HEK293 (cell line): ENCODE data around the gene RNH1.
A peak's percentile ranks its signal among the peaks of the same experiment; 100 is the strongest.

Experiments
- AEBP2 ChIP-seq: fragments of 450-650 bp; formaldehyde crosslinking; IDR thresholded peaks from 2 replicates; pipeline ENCODE4 v1.5.1; 2016; ENCODE audit warnings: missing biosample characterization, missing genetic modification characterization, borderline replicate concordance
- BCL11A ChIP-seq: fragments of 450-650 bp; formaldehyde crosslinking; IDR thresholded peaks from 2 replicates; pipeline ENCODE4 v1.5.1; 2016; ENCODE audit warnings: low read depth, missing biosample characterization, missing genetic modification characterization
- FEZF1 ChIP-seq: fragments of 450-650 bp; formaldehyde crosslinking; IDR thresholded peaks from 2 replicates; pipeline ENCODE4 v1.5.1; 2016; ENCODE audit warnings: missing biosample characterization, missing genetic modification characterization
- KLF16 ChIP-seq: fragments of 450-650 bp; formaldehyde crosslinking; IDR thresholded peaks from 2 replicates; pipeline ENCODE4 v1.5.1; 2017; ENCODE audit warnings: missing biosample characterization, missing genetic modification characterization
- PBX3 ChIP-seq: sonication (generic); formaldehyde crosslinking; IDR thresholded peaks from 2 replicates; pipeline ENCODE4 v1.8.1; 2022; ENCODE audit warnings: mild to moderate bottlenecking, moderate library complexity, missing genetic modification reagents
- REST ChIP-seq: fragments of 450-650 bp; formaldehyde crosslinking; IDR thresholded peaks from 2 replicates; pipeline ENCODE4 v1.5.1; 2016; ENCODE audit warnings: missing biosample characterization, missing genetic modification characterization
- SCRT1 ChIP-seq: fragments of 450-650 bp; formaldehyde crosslinking; IDR thresholded peaks from 2 replicates; pipeline ENCODE4 v1.5.1; 2016; ENCODE audit warnings: missing biosample characterization, missing genetic modification characterization, borderline replicate concordance
- SCRT2 ChIP-seq: fragments of 450-650 bp; formaldehyde crosslinking; IDR thresholded peaks from 2 replicates; pipeline ENCODE4 v1.5.1; 2016; ENCODE audit warnings: missing biosample characterization, missing genetic modification characterization
- SP2 ChIP-seq: fragments of 450-650 bp; formaldehyde crosslinking; IDR thresholded peaks from 2 replicates; pipeline ENCODE4 v1.5.1; 2016; ENCODE audit warnings: missing biosample characterization, missing genetic modification characterization
- SP3 ChIP-seq: fragments of 450-650 bp; formaldehyde crosslinking; IDR thresholded peaks from 2 replicates; pipeline ENCODE4 v1.5.1; 2016; ENCODE audit warnings: missing biosample characterization, missing genetic modification characterization
- SP7 ChIP-seq: fragments of 450-650 bp; formaldehyde crosslinking; IDR thresholded peaks from 2 replicates; pipeline ENCODE4 v1.5.1; 2016; ENCODE audit warnings: missing biosample characterization, missing genetic modification characterization
- ZBTB17 ChIP-seq: fragments of 450-650 bp; formaldehyde crosslinking; IDR thresholded peaks from 2 replicates; pipeline ENCODE4 v1.5.1; 2016; ENCODE audit warnings: missing biosample characterization, missing genetic modification characterization
- ZBTB26 ChIP-seq: fragments of 450-650 bp; formaldehyde crosslinking; optimal IDR thresholded peaks from 2 replicates; pipeline ENCODE3; 2016; ENCODE audit warnings: missing biosample characterization, mild to moderate bottlenecking, missing genetic modification characterization
- ZEB2 ChIP-seq: fragments of 450-650 bp; formaldehyde crosslinking; IDR thresholded peaks from 2 replicates; pipeline ENCODE4 v1.5.1; 2016; ENCODE audit warnings: missing biosample characterization, missing genetic modification characterization
- ZNF133 ChIP-seq: fragments of 450-650 bp; formaldehyde crosslinking; IDR thresholded peaks from 2 replicates; pipeline ENCODE4 v1.5.1; 2016; ENCODE audit warnings: missing biosample characterization, missing genetic modification characterization
- ZNF148 ChIP-seq: fragments of 450-650 bp; formaldehyde crosslinking; IDR thresholded peaks from 2 replicates; pipeline ENCODE4 v1.5.0; 2017; ENCODE audit warnings: missing biosample characterization, missing genetic modification characterization, borderline replicate concordance
- ZNF174 ChIP-seq: fragments of 450-650 bp; formaldehyde crosslinking; IDR thresholded peaks from 2 replicates; pipeline ENCODE4 v1.5.0; 2017; ENCODE audit warnings: missing biosample characterization, mild to moderate bottlenecking, missing genetic modification characterization
- ZNF19 ChIP-seq: fragments of 450-650 bp; formaldehyde crosslinking; IDR thresholded peaks from 2 replicates; pipeline ENCODE4; 2016; ENCODE audit warnings: missing biosample characterization, missing genetic modification characterization, low read depth
- ZNF292 ChIP-seq: fragments of 450-650 bp; formaldehyde crosslinking; IDR thresholded peaks from 2 replicates; pipeline ENCODE4 v1.5.1; 2016; ENCODE audit warnings: low read depth, missing biosample characterization, missing genetic modification characterization, borderline replicate concordance
- ZNF335 ChIP-seq: fragments of 450-650 bp; formaldehyde crosslinking; conservative IDR thresholded peaks from 2 replicates; pipeline ENCODE4 v1.5.1; 2016; ENCODE audit warnings: missing biosample characterization, missing genetic modification characterization
- ZNF404 ChIP-seq: fragments of 450-650 bp; formaldehyde crosslinking; IDR thresholded peaks from 2 replicates; pipeline ENCODE4 v1.5.1; 2017; ENCODE audit warnings: missing biosample characterization, missing genetic modification characterization
- ZNF416 ChIP-seq: fragments of 450-650 bp; formaldehyde crosslinking; IDR thresholded peaks from 2 replicates; pipeline ENCODE4 v1.5.1; 2016; ENCODE audit warnings: missing biosample characterization, missing genetic modification characterization
- ZNF510 ChIP-seq: fragments of 450-650 bp; formaldehyde crosslinking; IDR thresholded peaks from 2 replicates; pipeline ENCODE4 v1.5.1; 2018; ENCODE audit warnings: mild to moderate bottlenecking, missing genetic modification characterization, missing biosample characterization; ENCODE audit not compliant: insufficient replicate concordance
- ZNF530 ChIP-seq: fragments of 450-650 bp; formaldehyde crosslinking; IDR thresholded peaks from 2 replicates; pipeline ENCODE4 v1.5.1; 2016; ENCODE audit warnings: low read depth, missing biosample characterization, missing genetic modification characterization
- ZNF560 ChIP-seq: fragments of 450-650 bp; formaldehyde crosslinking; IDR thresholded peaks from 2 replicates; pipeline ENCODE4 v1.5.1; 2017; ENCODE audit warnings: missing biosample characterization, missing genetic modification characterization, borderline replicate concordance
- ZNF600 ChIP-seq: fragments of 450-650 bp; formaldehyde crosslinking; IDR thresholded peaks from 2 replicates; pipeline ENCODE4 v1.5.1; 2016; ENCODE audit warnings: missing biosample characterization, missing genetic modification characterization
- ZNF629 ChIP-seq: fragments of 450-650 bp; formaldehyde crosslinking; IDR thresholded peaks from 2 replicates; pipeline ENCODE4 v1.5.1; 2017; ENCODE audit warnings: missing biosample characterization, missing genetic modification characterization
- ZNF660 ChIP-seq: fragments of 450-650 bp; IDR thresholded peaks from 2 replicates; pipeline ENCODE4 v1.5.1; 2018; ENCODE audit warnings: missing biosample characterization, mild to moderate bottlenecking, missing genetic modification characterization
- ZXDB ChIP-seq: fragments of 450-650 bp; formaldehyde crosslinking; IDR thresholded peaks from 2 replicates; pipeline ENCODE4 v1.5.1; 2016; ENCODE audit warnings: missing biosample characterization, missing genetic modification characterization

RNH1 gene

GRCh38 chr11:518463-519202 lies 11.6 kb upstream of the RNH1 start (continued):
- no peak for TF ChIP-seq ZNF133 (tag by site-specific recombination)
- TF ChIP-seq FEZF1 (tag by site-specific recombination): no peak
- peak; percentile 97 for TF ChIP-seq ZNF510 (tag by site-specific recombination)
- TF ChIP-seq SP2 (tag by site-specific recombination): peak; percentile 41
- TF ChIP-seq ZEB2: peak; percentile 70
- TF ChIP-seq ZNF600 (tag by site-specific recombination): peak; percentile 82
- TF ChIP-seq ZNF660: peak; percentile 94
- TF ChIP-seq SCRT1: no peak
- TF ChIP-seq SCRT2: 0 out of 2 replicates have a peak, but pooled peaks have one; percentile 26
- TF ChIP-seq REST (tag by site-specific recombination): no peak
- TF ChIP-seq ZNF174: no peak
- TF ChIP-seq ZNF19 (tag by site-specific recombination): no peak
- peak; percentile 45; the same call in 1 of the 2 replicates for TF ChIP-seq ZBTB17 (tag by site-specific recombination)
- TF ChIP-seq ZNF530 (tag by site-specific recombination): no peak
- no peak for TF ChIP-seq KLF16 (tag by site-specific recombination)
- peak; percentile 82; the same call in 1 of the 2 replicates for TF ChIP-seq ZNF560 (tag by site-specific recombination)
- TF ChIP-seq PBX3 (CRISPR knock-in tag): no peak
- TF ChIP-seq ZNF404 (tag by site-specific recombination): no peak
- peak; percentile 31 for TF ChIP-seq SP3 (tag by site-specific recombination)
- TF ChIP-seq ZNF416 (tag by site-specific recombination): no peak
- TF ChIP-seq ZNF629: 0 out of 2 replicates have a peak, but pooled peaks have one; percentile 26
- peak; percentile 69 for TF ChIP-seq ZNF335 (tag by site-specific recombination)
- TF ChIP-seq ZBTB26 (tag by site-specific recombination): peak; percentile 69
- TF ChIP-seq AEBP2: no peak
- no peak for TF ChIP-seq ZNF292 (tag by site-specific recombination)
- TF ChIP-seq ZNF148 (tag by site-specific recombination): no peak
- TF ChIP-seq ZXDB (tag by site-specific recombination): 0 out of 2 replicates have a peak, but pooled peaks have one; percentile 17
- 0 out of 2 replicates have a peak, but pooled peaks have one; percentile 34 for TF ChIP-seq BCL11A (tag by site-specific recombination)
- peak; percentile 62 for TF ChIP-seq SP7 (tag by site-specific recombination)
